GM19397 (cell line): ENCODE results near the gene PRM1.
"Not testable (repeated sequence)": the region's sequence is repeated elsewhere in the genome, so short reads cannot be mapped to it uniquely, and the experiment has no call there.

Experiments
- ATAC-seq: cut with Tn5 transposase; IDR thresholded peaks from one replicate; pipeline ENCODE4 v1.9.1; 2021; ENCODE audit warnings: mild to moderate bottlenecking, moderate library complexity; ENCODE audit not compliant: unreplicated experiment

The PRM1 gene

GRCh38 chr16:11298143-11298900, 17.2 kb upstream of the PRM1 start:
- no peak for ATAC-seq

GRCh38 chr16:11297492-11298142, 16.5 kb upstream of the PRM1 start:
- ATAC-seq = peak; percentile 85

DNA sequence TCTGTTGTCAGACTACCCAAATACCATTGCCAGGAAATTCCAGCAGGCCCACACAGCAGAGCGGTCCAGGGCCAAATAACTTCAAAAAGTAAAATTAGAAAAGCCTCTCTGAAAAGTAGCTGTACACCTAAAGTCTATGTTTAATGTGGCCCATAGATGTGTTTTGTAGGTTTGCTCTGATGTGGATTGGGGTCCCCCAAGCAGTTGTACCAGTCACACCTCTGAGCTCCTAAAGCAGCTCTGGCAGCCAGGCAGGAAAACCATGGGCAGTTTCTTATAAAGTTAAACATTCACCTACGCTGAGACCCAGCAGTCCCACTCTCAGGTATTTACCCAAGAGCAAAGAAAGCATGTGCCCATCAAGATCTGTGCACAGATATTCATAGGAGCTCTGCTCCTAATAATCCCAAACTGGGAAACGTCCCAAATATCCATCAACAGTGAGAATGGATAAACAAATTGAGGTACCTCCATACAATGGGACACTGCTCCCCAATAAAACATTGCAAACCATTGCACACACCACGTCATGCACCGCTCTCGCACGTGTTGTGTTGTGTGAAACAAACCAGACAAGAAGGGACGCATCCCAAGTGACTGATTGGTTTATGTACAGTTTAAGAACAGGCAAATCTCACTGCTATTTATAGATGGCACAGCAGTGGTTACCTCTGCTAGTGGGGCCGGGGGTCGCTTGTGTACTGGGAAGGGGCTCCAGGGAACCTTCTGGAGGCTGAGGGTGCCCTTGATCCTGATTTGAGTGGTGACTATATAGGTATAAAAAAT, 15.8 kb upstream of the PRM1 start:
- peak; percentile 16 for ATAC-seq

- no peak for ATAC-seq
These were observed 15.2 kb upstream of the PRM1 start for GRCh38 chr16:11296351-11296705.

DNA sequence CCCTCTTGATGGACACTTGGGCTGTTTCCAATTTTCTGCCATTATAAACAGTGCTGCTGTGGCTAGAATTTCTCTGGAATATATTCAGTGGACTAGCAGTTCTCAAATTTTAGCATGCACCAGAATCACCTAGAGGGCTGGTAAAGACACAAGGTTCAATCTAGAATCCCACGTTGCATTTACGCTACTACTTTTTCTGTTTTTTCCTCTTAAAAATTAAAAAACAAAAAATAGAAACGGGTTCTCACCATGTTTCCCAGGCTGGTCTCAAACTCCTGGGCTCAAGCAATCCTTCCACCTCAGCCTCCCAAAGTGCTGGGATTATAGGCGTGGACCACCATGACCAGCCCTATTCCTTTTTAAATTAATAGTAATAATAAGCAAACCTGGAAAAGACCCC, 14.5 kb upstream of the PRM1 start:
- ATAC-seq = no peak

GRCh38 chr16:11292076-11292748, 11.1 kb upstream of the PRM1 start:
- ATAC-seq = no peak

DNA sequence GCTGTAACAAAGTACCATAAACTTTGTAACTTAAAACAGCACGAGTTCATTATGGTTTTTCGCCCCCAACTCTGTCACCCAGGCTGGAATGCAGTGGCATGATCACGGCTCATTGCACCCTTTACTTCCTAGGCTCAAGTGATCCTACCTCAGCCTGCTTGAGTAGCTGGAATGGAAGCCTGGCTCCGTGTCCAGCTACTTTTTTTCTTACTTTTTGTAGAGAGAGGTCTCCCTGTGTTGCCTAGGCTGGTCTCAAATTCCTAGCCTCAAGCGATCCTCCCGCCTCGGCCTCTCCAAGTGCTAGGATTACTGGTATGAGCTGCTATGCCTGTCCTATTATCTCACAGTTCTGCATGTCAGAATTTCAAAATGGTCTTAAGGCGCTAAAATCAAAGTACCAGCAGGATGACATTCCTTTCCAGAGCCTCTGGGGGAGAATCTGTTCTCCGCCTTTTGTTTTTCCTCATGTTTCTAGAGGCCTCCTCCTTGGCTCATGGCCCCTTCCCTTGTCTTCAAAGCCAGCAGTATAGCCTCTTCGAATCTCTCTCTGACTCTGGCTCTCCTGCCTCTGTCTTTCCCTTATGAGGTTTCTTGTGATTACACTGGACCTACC, 10.1 kb upstream of the PRM1 start:
- no peak for ATAC-seq

GRCh38 chr16:11290102-11290893, 9.2 kb upstream of the PRM1 start:
- no peak for ATAC-seq

DNA sequence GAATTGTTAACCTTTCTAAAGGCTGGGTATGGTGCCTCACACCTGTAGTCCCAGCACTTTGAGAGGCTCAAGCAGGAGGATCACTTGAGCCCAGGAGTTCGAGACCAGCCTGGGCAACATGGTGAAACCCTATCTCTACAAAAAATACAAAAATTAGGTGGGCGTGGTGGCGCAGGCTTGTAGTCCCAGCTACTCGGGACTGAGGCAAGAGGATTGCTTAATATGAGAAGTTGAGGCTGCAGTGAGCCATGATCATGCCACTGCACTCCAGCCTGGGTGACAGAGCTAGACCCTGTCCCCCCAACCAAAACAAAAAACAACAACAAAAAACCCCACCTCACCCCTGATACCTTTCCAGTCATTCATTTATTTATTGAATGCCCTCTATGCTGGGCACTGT, 8.6 kb upstream of the PRM1 start:
- not testable (repeated sequence) for ATAC-seq

DNA sequence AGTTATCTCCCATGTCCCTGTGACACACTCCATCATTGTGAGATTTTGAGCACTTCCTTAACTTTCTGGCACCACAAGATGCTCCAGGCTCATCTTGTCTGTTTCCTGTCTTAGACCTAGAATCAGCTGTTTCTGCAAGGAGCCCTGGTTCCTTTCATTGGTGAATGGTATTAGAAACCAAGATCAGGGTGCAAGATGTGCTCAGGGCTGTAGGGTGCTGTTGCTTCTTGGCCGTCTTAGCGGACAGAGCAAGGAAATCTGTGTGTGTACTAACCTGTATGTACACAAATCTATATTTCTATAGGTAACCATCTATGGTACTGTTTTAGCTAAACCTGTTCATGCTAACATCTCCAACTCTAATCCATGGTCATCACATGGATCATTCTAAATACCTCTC, 8.1 kb upstream of the PRM1 start:
- ATAC-seq = no peak

- ATAC-seq = no peak
These were observed 4.7 kb upstream of the PRM1 start for GRCh38 chr16:11285842-11286241.

GRCh38 chr16:11283820-11284248, 2.7 kb upstream of the PRM1 start:
- no peak for ATAC-seq

DNA sequence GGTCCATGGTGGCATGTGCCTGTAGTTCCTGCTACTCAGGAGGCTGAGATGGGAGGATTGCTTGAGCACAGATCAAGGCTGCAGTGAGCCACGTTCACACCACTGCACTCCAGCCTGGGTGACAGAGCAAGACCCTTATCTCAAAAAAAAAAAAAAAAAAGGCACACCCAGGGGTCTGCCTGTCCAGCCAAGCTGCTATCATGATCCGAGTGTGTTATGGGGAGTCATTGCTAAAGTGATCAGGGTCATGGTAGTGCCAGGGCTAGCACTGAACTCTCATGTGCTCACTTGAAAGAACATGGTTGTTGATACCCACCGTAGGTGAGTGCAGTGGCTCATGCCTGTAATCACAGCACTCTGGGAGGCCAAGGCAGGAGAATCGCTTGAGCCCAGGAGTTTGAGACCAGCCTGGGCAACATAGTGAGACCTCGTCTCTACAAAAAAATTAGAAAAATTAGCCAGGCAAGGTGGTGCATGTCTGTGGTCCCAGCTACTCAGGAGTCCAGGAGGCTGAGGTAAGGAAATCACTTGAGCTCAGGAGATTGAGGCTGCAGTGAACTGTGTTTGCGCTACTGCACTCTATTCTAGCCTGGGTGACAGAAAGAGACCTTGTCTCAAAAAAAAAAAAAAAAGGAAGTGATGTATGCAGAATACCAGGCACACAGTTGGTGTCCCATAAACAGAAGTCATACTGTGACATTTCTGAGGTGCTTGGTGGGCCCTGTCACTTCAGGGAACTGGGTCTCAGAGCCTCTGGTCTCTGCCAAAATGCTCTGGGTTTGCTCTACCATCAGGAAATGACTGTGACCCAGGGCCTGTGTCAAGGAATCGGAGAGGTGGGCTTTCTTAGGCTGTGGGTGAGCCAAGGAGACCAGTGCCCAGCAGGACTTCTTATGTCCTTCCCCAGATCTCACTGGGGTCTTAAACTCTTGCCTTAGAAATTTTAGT, 2.2 kb downstream of the PRM1 start:
- ATAC-seq = no peak

DNA sequence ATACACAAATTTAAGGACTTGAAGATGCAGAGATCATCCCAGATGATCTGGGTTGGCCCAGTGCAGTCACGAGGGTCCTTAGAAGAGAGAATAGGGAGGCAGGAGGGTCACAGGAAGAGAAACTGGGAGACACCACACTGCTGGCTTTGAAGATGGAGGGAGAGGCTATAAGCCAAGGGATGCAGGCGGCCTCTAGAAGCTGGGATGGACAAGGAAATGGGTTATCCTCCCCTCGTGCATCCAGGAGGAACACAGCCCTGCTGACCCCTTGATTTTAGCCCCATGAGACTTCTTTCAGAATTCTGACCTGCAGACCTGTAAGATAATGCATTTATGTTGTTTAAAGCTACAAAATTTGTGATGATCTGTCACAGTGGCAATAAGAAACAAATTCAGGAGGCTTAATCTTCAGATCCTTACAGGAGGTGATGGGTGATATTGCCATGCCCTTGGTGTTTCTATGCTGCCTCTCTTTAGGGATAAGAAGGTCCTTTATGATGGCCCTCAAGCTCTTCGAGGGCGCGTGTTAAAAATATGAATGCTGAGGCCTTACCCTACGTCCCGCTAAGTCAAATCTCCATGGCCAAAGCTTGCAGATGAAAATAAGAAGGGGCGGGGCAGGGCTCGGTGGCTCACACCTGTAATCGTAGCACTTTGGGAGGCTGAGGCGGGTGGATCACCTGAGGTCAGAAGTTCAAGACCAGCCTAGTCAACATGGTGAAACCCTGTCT, 3.4 kb downstream of the PRM1 start:
- no peak for ATAC-seq

- no peak for ATAC-seq
These were observed 4.1 kb downstream of the PRM1 start for GRCh38 chr16:11276896-11277593.

- no peak for ATAC-seq
These were observed 4.8 kb downstream of the PRM1 start, which contains the start of gene PRM2 for GRCh38 chr16:11276143-11276895. Gene PRM2, minus strand, starts transcription at chr16:11276480. Its CDS starts 110 bp downstream, at chr16:11276370.

- no peak for ATAC-seq
These were observed 6.2 kb downstream of the PRM1 start for GRCh38 chr16:11274964-11275363.
